IMR-90 (cell line): ENCODE measurements around the gene PHF21A. TPM values are rescaled to one million over a fixed set of nuclear protein-coding genes. Genes with fewer than 3 reads are reported as not detected.

Experiments used
- ATAC-seq: fragments of 200-7000 bp; cut with Tn5 transposase; 2 replicates; pipeline ENCODE4 v1.9.1; 2020; ENCODE audit warnings: low read depth, mild to moderate bottlenecking, moderate library complexity
- BruUV-seq: library from RNA; stranded (reverse); fragments of 400-500 nt; replicated peaks from 2 replicates; lab custom pipeline; 2021; lab: Mats Ljungman, UMichigan
- CTCF ChIA-PET: fragments of 300-600 bp; formaldehyde crosslinking; extraction: SDS; loops from one replicate; lab custom pipeline; 2021; ENCODE audit warnings: antibody characterized with exemption; lab: Yijun Ruan, JAX
- POLR2A ChIA-PET: fragments of 300-600 bp; sonication (Branson Sonifier 250); formaldehyde crosslinking; loops from one replicate; lab custom pipeline; 2022; ENCODE audit warnings: antibody characterized with exemption; ENCODE audit not compliant: unreplicated experiment; lab: Charles Lee
- DNase-seq: peaks from one replicate; pipeline ENCODE4 v3.0.0; 2013
- H2AFZ ChIP-seq: replicated peaks from 2 replicates; pipeline ENCODE3; 2013; ENCODE audit warnings: low read length, mild to moderate bottlenecking; ENCODE audit not compliant: poor library complexity
- H2AK5ac ChIP-seq: 2 replicates; pipeline ENCODE4 v1.6.1; 2013; ENCODE audit warnings: low read depth, low read length, inconsistent platforms
- H2AK9ac ChIP-seq: replicated peaks from 2 replicates; pipeline ENCODE3; 2013; ENCODE audit warnings: mild to moderate bottlenecking, low read depth, low read length, moderate library complexity; ENCODE audit not compliant: poor library complexity
- H2BK120ac ChIP-seq: 2 replicates; pipeline ENCODE4 v1.6.1; 2013; ENCODE audit warnings: low read depth, low read length, inconsistent platforms
- H2BK15ac ChIP-seq: 3 replicates; pipeline ENCODE4 v1.6.1; 2013; ENCODE audit warnings: low read depth, low read length, inconsistent platforms
- H2BK20ac ChIP-seq: 2 replicates; pipeline ENCODE4 v1.6.1; 2013; ENCODE audit warnings: low read depth, mild to moderate bottlenecking, inconsistent platforms, low read length, moderate library complexity
- H2BK5ac ChIP-seq: 2 replicates; pipeline ENCODE4 v1.6.1; 2013; ENCODE audit warnings: mild to moderate bottlenecking, low read depth, low read length, inconsistent platforms; ENCODE audit not compliant: poor library complexity, severe bottlenecking
- H3K14ac ChIP-seq: replicated peaks from 2 replicates; pipeline ENCODE4 v1.6.1; 2013; ENCODE audit warnings: low read depth, low read length, inconsistent platforms
- H3K18ac ChIP-seq: 2 replicates; pipeline ENCODE4 v1.6.1; 2013; ENCODE audit warnings: low read depth, low read length, control low read depth
- H3K23ac ChIP-seq: 2 replicates; pipeline ENCODE4 v1.6.1; 2013; ENCODE audit warnings: low read depth, low read length, inconsistent platforms
- H3K27ac ChIP-seq: 2 replicates; pipeline ENCODE4 v1.5.1; 2013; ENCODE audit warnings: mild to moderate bottlenecking, control low read depth, low read length; ENCODE audit not compliant: insufficient read depth
- H3K27me3 ChIP-seq: 2 replicates; pipeline ENCODE4 v1.6.1; 2013; ENCODE audit warnings: low read length; ENCODE audit not compliant: control insufficient read depth, insufficient read depth
- H3K36me3 ChIP-seq: 2 replicates; pipeline ENCODE4 v1.6.1; 2013; ENCODE audit warnings: low read length, mixed read lengths; ENCODE audit not compliant: control insufficient read depth, insufficient read depth
- H3K4ac ChIP-seq: 2 replicates; pipeline ENCODE4 v1.6.1; 2013; ENCODE audit warnings: low read depth, low read length, inconsistent platforms
- H3K4me1 ChIP-seq: 2 replicates; pipeline ENCODE4 v1.6.1; 2013; ENCODE audit warnings: low read length, mixed read lengths; ENCODE audit not compliant: control insufficient read depth, insufficient read depth
- H3K4me2 ChIP-seq: 2 replicates; pipeline ENCODE4 v1.6.1; 2013; ENCODE audit warnings: low read depth, mild to moderate bottlenecking, control low read depth, low read length, moderate library complexity
- H3K4me3 ChIP-seq: 2 replicates; pipeline ENCODE4 v1.5.1; 2013; ENCODE audit warnings: low read depth, mild to moderate bottlenecking, control low read depth, low read length, moderate library complexity; ENCODE audit not compliant: insufficient read depth
- H3K56ac ChIP-seq: 2 replicates; pipeline ENCODE4 v1.6.1; 2013; ENCODE audit warnings: low read length, inconsistent platforms; ENCODE audit not compliant: insufficient read depth; ENCODE audit errors: extremely low read depth
- H3K79me1 ChIP-seq, 2 experiments: 2 replicates each; pipeline ENCODE4 v1.6.1; 2013; ENCODE audit warnings: low read length in 2 of 2, inconsistent platforms in 1 of 2, low read depth in 1 of 2
- H3K9ac ChIP-seq: 2 replicates; pipeline ENCODE4 v1.6.1; 2013; ENCODE audit warnings: low read depth, low read length, control low read depth
- H3K9me1 ChIP-seq: 2 replicates; pipeline ENCODE4 v1.6.1; 2013; ENCODE audit warnings: low read length, inconsistent platforms; ENCODE audit not compliant: insufficient read depth
- H3K9me3 ChIP-seq: 2 replicates; pipeline ENCODE4 v1.6.1; 2013; ENCODE audit warnings: low read length; ENCODE audit not compliant: control insufficient read depth, insufficient read depth
- H4K20me1 ChIP-seq: 2 replicates; pipeline ENCODE4 v1.6.1; 2013; ENCODE audit warnings: low read length, inconsistent platforms; ENCODE audit not compliant: insufficient read depth
- H4K5ac ChIP-seq: 2 replicates; pipeline ENCODE4 v1.6.1; 2013; ENCODE audit warnings: mild to moderate bottlenecking, low read depth, low read length, control low read depth
- H4K8ac ChIP-seq, 2 experiments: 2 replicates each; pipeline ENCODE4 v1.6.1; 2013; ENCODE audit warnings: low read depth in 2 of 2, low read length in 2 of 2, control low read depth in 1 of 2, inconsistent platforms in 1 of 2
- H4K91ac ChIP-seq: 2 replicates; pipeline ENCODE4 v1.6.1; 2013; ENCODE audit warnings: low read depth, low read length, inconsistent platforms; ENCODE audit not compliant: insufficient read depth
- CEBPB ChIP-seq: IDR thresholded peaks from 2 replicates; pipeline ENCODE4 v1.6.1; 2012; ENCODE audit warnings: low read depth, low read length, improper control_type of control experiment
- FOS ChIP-seq: fragments of 150-350 bp; IDR thresholded peaks from 2 replicates; pipeline ENCODE4 v1.6.1; 2016; ENCODE audit warnings: low read depth, low read length
- MAFK ChIP-seq: IDR thresholded peaks from 2 replicates; pipeline ENCODE4 v1.6.1; 2012; ENCODE audit warnings: low read depth, low read length, improper control_type of control experiment
- MAZ ChIP-seq: IDR thresholded peaks from 2 replicates; pipeline ENCODE4 v1.6.1; 2012; ENCODE audit warnings: low read depth, mild to moderate bottlenecking, low read length, improper control_type of control experiment, moderate library complexity, borderline replicate concordance
- MXI1 ChIP-seq: IDR thresholded peaks from 2 replicates; pipeline ENCODE4 v1.6.1; 2012; ENCODE audit warnings: low read depth, mild to moderate bottlenecking, low read length, moderate library complexity, borderline replicate concordance
- NFE2L2 ChIP-seq: fragments of 150-350 bp; IDR thresholded peaks from 2 replicates; pipeline ENCODE4 v1.6.1; 2016; ENCODE audit warnings: low read depth, mild to moderate bottlenecking, low read length
- RAD21 ChIP-seq: IDR thresholded peaks from 2 replicates; pipeline ENCODE4 v1.6.1; 2012; ENCODE audit warnings: low read length, improper control_type of control experiment
- WGBS, 2 experiments: methylation state at CpG; one replicate each; pipeline versions ENCODE4 v1.1.5 to v1.1.7; 2013; ENCODE audit warnings: missing lambda C conversion rate in 2 of 2; ENCODE audit not compliant: insufficient read length in 1 of 2; ENCODE audit errors: extremely low coverage in 2 of 2; 5-methylcytosine and 5-hydroxymethylcytosine counted together
- dilution Hi-C: fragments of 300-500 bp; cut with HindIII; formaldehyde crosslinking; loops from one replicate; pipeline ENCODE4 v1.14.3; 2018; ENCODE audit warnings: low sequenced_read_pairs; ENCODE audit not compliant: unreplicated experiment
- in situ Hi-C: fragments of 300-500 bp; cut with MboI; formaldehyde crosslinking; loops from 3 replicates; pipeline ENCODE4 v1.14.3; 2019; ENCODE audit warnings: low sequenced_read_pairs, inconsistent platforms, mixed read lengths
- intact Hi-C: fragments of 100-400 bp; cut with micrococcal nuclease; formaldehyde crosslinking; loops from 2 replicates; pipeline ENCODE4 v1.10.0; 2022
- polyA plus RNA-seq, 3 experiments: library from polyadenylated mRNA; depleted of rRNA; stranded (reverse); fragments of >200 nt; gene quantifications; 2 replicates each; pipeline ENCODE4 v1.2.3, GENCODE V29; 2012; ENCODE audit warnings: low replicate concordance in 1 of 3
- total RNA-seq: library from RNA; depleted of rRNA; stranded (reverse); fragments of >200 nt; gene quantifications from 2 replicates; pipeline ENCODE4 v1.2.3, GENCODE V29; 2012
- TF ChIP-seq, protein P1 (sequence below): fragments of 150-350 bp; IDR thresholded peaks from 2 replicates; pipeline ENCODE4 v1.6.1; 2017; ENCODE audit warnings: mild to moderate bottlenecking, antibody characterized with exemption, low read length, low read depth
- TF ChIP-seq, protein P2 (sequence below): fragments of 150-350 bp; IDR thresholded peaks from 2 replicates; pipeline ENCODE4 v1.6.1; 2016; ENCODE audit warnings: low read depth, mild to moderate bottlenecking, low read length, moderate library complexity, borderline replicate concordance

PHF21A gene
- total and polyA plus RNA-seq, 2 of the 4 experiments (the other 2 are of a cell fraction), result 9.0 to 20.6 TPM

DNA sequence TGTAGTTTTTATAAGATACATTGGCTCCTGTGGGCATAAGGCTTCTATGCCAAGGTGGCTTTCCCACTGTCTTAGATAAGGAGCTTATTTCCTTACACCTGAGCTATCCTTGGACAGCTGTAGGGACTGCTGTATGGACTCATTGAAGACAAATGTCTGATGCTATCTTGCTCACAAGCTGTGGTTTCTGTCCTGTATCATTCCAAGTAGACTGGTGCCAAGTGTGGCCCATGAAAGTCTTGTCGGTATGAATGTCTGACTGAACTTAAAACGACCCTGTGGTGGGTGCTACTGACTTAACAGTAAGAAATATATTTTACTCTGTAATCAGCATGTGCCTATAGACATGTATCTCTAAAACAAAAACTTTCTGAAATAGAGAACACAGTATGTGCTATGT is 153.7 kb downstream of the PHF21A start:
- H4K20me1 ChIP-seq, result 0 out of 2 replicates have a peak, but pooled peaks cover 4% of the 10 kb centered on the region
- DNase-seq (no peak), ATAC-seq (no peak)
- H3K4me1 ChIP-seq, result peaks cover 2% of the 10 kb centered on the region; the same call in 1 of the 2 replicates
- H3K4me2 ChIP-seq, result no peak overlapping the region
- POLR2A ChIA-PET, result no interaction called here
- H3K23ac ChIP-seq, result no peak overlapping the region
- no peaks in the 10 kb centered on the region for H3K79me1 ChIP-seq
- H4K5ac ChIP-seq, result no peak overlapping the region
- dilution Hi-C loops, result no loop called here
- no CpG with 5 or more reads among the region's 2 CpGs for WGBS, 2 experiments
- H4K8ac ChIP-seq, result no peak overlapping the region
- peaks cover 34% of the 10 kb centered on the region for H3K36me3 ChIP-seq
- no peak overlapping the region for H3K56ac ChIP-seq
- no peak overlapping the region for H2BK15ac ChIP-seq
- H3K9ac ChIP-seq, result no peak overlapping the region
- H2AK5ac ChIP-seq, result no peak overlapping the region
- TF ChIP-seq, protein P1, sequence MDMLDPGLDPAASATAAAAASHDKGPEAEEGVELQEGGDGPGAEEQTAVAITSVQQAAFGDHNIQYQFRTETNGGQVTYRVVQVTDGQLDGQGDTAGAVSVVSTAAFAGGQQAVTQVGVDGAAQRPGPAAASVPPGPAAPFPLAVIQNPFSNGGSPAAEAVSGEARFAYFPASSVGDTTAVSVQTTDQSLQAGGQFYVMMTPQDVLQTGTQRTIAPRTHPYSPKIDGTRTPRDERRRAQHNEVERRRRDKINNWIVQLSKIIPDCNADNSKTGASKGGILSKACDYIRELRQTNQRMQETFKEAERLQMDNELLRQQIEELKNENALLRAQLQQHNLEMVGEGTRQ, result no peak
- TF ChIP-seq MAFK (no peak), FOS (no peak), NFE2L2 (no peak), MAZ (no peak), MXI1 (no peak), RAD21 (no peak), CEBPB (no peak)
- TF ChIP-seq, protein P2, sequence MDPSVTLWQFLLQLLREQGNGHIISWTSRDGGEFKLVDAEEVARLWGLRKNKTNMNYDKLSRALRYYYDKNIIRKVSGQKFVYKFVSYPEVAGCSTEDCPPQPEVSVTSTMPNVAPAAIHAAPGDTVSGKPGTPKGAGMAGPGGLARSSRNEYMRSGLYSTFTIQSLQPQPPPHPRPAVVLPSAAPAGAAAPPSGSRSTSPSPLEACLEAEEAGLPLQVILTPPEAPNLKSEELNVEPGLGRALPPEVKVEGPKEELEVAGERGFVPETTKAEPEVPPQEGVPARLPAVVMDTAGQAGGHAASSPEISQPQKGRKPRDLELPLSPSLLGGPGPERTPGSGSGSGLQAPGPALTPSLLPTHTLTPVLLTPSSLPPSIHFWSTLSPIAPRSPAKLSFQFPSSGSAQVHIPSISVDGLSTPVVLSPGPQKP, result no peak
- no peak overlapping the region for H4K91ac ChIP-seq
- no peak overlapping the region for H3K4ac ChIP-seq
- no peaks in the 10 kb centered on the region for H3K27me3 ChIP-seq
- H3K18ac ChIP-seq, result no peak overlapping the region
- H3K4me3 ChIP-seq, result no peak overlapping the region
- H3K14ac ChIP-seq, result no peak overlapping the region
- CTCF ChIA-PET, result no interaction called here
- BruUV-seq, result no TSS peak
- no peak overlapping the region for H2BK5ac ChIP-seq
- H3K9me3 ChIP-seq, result no peaks in the 10 kb centered on the region
- in situ Hi-C loops, result no loop called here
- intact Hi-C loops, result loop anchor here (5.0 kb wide), 2 partner anchors 150 to 340 kb away; no protein-coding TSS in a partner anchor
- no peak overlapping the region for H2BK120ac ChIP-seq
- H2AFZ ChIP-seq, result no peak overlapping the region
- H2AK9ac ChIP-seq, result no peak overlapping the region
- no peaks in the 10 kb centered on the region for H3K9me1 ChIP-seq
- H3K27ac ChIP-seq, result no peak overlapping the region
- H2BK20ac ChIP-seq, result no peak overlapping the region
